CD4-positive, alpha-beta T cell treated with Interleukin-6 for 4 hours (primary cell): Measurements from ENCODE around the gene EEF1AKMT3.
A peak's percentile ranks its signal among the peaks of the same experiment; 100 is the strongest.
"Not testable (repeated sequence)": the region's sequence is repeated elsewhere in the genome, so short reads cannot be mapped to it uniquely, and the experiment has no call there.

ENCODE experiments used
- DNase-seq: peaks from one replicate; pipeline ENCODE4 v3.0.0-alpha.2; 2020; ENCODE audit warnings: mixed read lengths

EEF1AKMT3 gene

GRCh38 chr12:57765698-57766463, 6.5 kb upstream of the EEF1AKMT3 start:
- DNase-seq, result no peak

DNA sequence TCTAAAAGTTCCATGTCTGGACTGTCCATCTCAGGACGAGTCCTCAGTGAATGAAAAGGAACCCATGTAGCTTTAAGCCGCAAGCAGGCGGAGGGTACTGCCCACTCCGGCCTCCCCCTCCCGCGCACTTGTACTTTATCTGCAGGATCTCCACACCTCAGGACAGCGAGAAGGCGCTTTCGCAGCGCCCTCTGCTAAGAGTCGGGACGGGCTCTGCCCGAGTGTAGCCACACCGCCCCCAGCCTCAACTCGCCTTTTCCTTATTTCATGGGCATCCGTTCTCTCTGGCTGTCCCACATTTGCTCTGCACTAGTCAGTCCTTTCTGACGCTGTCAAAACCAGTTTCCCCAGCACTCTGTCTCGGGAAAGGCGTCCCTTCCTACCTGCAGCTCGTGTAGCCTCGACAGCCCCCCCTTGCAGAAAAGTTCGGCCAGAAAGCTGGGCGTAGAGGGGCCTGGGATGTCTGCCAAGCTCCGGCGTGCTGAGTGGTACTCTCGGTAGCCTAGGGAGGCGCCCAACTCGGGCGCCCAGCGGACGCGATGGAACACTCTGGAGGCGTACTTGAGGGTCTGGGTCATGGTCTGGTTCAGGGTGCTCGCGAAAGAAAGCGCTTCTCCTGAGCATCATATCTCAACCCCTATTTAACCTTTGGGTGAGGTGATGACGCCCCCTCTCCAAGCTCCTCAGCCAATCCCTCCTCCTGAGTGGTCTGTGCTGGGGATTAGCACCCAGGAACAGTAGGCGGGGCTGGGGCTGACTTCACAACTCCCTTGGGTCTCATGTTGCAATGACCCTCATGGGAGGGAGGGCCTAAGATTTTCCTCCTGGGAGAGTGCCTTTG, 5.7 kb upstream of the EEF1AKMT3 start, which contains the start of gene CYP27B1:
Gene CYP27B1 (minus strand): TSS at position 615 of the 841 bp plus-strand sequence. CDS start 37 bp downstream, at position 578.
- DNase-seq, result no peak

GRCh38 chr12:57767305-57767698, 5.1 kb upstream of the EEF1AKMT3 start:
- no peak for DNase-seq

- no peak for DNase-seq
These were observed 4.5 kb upstream of the EEF1AKMT3 start for GRCh38 chr12:57767876-57768275.

DNA sequence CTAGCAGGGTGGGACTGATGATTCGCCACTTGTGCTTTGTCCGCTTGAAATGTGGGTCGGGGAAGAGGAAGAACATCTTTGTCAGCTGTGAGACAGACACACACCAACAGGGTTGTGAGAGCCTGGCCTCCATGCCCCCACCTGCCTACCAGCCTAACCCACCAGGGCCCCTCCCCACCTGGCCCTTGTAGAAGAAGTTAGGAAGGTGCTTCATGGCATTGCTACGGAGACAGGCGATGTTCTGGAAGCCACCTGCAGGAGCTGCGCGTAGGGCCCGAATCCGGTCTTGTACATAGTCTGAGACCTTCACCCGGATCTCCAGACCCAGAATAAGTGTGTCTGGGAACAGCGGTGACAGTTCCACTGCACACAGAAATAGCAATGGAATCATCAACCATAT, 2.8 kb upstream of the EEF1AKMT3 start:
- no peak for DNase-seq

- no peak for DNase-seq
These were observed 1.7 kb upstream of the EEF1AKMT3 start for GRCh38 chr12:57770734-57771133.

- DNase-seq, result peak; percentile 93
These were observed 1.1 kb upstream of the EEF1AKMT3 start for GRCh38 chr12:57771236-57771872.

- peak; percentile 92 for DNase-seq
These were observed 463 bp upstream of the EEF1AKMT3 start, which contains the start of gene METTL1 for GRCh38 chr12:57771873-57772428. Gene METTL1 (minus strand): TSS chr12:57772105. CDS start chr12:57772083, 22 bp downstream.

- DNase-seq, result not testable (repeated sequence)
These were observed 2.2 kb downstream of the EEF1AKMT3 start for GRCh38 chr12:57774634-57775033.

DNA sequence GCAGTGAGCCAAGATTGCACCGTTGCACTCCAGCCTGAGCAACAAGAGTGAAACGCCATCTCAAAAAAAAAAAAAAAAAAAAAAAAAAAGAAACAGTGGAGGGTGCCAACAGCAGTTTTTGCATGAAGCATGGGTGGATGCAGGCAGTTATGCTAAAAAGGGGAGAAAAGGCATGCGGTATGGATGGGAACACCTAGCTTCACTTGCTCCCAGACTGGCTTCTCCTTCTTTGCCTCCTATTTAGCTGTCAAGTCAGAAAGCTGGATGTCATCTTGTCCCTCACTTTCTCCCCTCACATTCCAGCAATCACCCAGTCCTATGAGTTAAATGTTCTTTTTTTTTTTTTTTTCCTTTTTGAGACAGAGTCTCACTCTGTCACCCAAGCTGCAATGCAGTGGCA, 2.6 kb downstream of the EEF1AKMT3 start:
- DNase-seq, result no peak

DNA sequence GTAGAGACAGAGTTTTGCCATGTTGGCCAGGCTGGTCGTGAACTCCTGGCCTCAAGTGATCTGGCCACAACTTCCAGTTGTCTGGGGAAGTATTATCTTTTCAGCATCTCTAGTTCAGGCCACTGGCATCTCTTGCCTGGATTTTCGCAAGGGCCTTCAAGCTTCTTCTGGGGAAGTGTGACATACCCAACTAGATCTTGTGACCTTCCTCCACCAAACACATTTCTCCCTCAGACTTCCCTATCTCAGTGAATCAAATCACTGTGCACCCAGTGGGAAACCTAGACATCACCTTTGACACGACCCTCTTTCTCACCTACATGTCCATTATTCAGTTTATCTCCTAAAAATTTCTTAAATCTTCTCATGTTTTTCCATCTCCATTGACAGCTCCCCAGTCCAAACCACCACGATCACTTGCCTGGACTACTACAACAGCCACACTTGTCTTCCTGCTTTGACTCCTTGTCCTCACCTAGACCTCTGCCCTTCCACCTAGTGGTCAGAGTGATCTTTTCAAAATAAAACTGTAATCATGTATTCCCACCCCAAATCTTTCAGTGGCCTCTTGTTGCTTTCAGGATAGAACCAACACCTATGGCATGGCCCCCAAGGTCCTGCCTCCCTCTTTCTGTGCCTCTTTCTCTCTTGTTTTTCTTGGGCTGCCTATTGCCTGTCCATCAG, 3.3 kb downstream of the EEF1AKMT3 start:
- DNase-seq, result no peak

- DNase-seq, result no peak
These were observed 3.8 kb downstream of the EEF1AKMT3 start for GRCh38 chr12:57776247-57776587.

- DNase-seq, result no peak
These were observed 5.0 kb downstream of the EEF1AKMT3 start for GRCh38 chr12:57777367-57777766.

- no peak for DNase-seq
These were observed 5.5 kb downstream of the EEF1AKMT3 start for GRCh38 chr12:57777911-57778310.

DNA sequence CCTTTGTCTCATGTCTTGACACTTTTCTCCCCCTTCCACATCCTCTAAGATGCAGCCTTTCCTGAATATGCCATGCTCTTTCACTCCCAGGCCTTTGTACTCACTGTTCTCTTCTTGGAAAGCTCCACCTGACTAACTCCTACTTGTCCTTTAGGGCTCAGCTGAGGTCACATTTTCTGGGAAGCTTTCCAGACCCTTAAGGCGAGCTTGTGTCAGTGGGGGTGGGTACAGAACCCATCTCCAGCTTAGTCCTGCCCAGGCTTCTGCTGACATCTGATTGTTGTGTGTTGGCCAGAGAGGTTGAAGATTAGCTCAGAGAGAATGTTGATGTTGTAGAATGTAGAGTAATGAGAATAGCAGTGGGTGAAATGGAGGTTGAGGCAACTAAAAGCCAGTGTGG, 7.3 kb downstream of the EEF1AKMT3 start:
- no peak for DNase-seq

GRCh38 chr12:57780284-57780897, 8.0 kb downstream of the EEF1AKMT3 start:
- DNase-seq, result no peak

DNA sequence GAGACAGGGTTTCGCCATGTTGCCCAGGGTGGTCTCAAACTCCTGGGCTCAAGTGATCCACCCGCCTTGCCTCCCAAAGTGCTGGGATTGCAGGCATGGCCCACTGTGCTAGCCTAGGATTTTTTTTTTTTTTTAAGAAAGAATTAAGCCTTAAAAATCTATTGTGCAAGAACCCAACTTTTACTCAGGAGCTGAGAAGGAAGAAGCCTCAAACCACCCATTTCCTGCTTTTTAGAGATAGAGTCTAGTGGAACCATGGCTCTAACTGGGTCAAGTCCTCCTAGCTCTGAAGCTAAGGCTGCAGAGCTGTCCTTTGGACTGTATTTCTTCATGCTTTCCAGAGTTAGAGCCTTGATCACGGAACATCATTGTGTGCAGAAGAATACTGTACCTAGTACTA, 8.8 kb downstream of the EEF1AKMT3 start:
- DNase-seq, result no peak

- no peak for DNase-seq
These were observed 9.4 kb downstream of the EEF1AKMT3 start for GRCh38 chr12:57781801-57782200.

GRCh38 chr12:57782243-57782607, 9.8 kb downstream of the EEF1AKMT3 start:
- DNase-seq, result no peak

DNA sequence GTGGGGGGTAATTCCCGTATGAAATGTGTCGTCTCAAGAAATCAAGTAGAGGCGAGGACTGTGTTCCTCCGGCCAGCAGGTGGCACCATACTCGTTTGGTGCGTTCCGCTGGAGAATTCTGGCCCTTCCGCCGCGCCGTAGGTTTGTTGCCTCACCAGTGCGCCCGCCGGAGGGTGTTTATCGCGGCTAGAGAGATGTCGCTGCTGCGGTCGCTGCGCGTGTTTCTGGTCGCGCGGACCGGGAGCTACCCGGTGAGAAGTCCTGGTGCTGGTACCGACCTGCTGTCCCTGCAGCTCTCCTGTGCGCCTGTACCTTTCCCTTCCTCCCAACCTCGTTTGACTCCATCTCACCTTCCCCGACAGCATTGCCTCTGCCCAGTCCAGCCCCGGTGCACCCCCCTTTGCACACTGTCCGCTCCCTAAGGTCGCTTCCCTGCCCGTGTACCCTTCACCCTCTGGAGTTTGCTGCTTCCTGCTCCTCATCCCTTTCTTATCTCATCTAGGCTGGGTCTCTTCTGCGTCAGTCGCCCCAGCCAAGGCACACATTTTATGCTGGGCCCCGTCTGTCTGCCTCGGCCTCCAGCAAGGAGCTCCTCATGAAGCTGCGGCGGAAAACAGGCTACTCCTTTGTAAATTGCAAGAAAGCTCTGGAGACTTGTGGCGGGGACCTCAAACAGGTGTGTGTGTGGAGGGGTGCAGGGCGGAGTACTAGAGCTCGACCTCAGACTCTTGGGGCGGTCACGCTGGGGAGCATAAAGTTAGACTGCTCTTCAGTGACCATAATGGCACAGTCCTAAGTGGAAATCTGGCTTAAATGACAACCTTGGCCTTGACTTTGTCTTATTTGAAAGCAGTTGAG, 10.4 kb downstream of the EEF1AKMT3 start, which contains the start of gene TSFM:
Gene TSFM (plus strand): TSS at position 180 of the 858 bp plus-strand sequence. CDS start 15 bp downstream, at position 195.
- peak; percentile 98 for DNase-seq

- DNase-seq, result no peak
These were observed 11.0 kb downstream of the EEF1AKMT3 start for GRCh38 chr12:57783466-57783801.
